GM19043 (cell line): Measurements from ENCODE around the gene MMP3.
A peak's percentile ranks its signal among the peaks of the same experiment; 100 is the strongest.

Source experiments
- ATAC-seq: cut with Tn5 transposase; IDR thresholded peaks from one replicate; pipeline ENCODE4 v1.9.1; 2021; ENCODE audit warnings: low read depth; ENCODE audit not compliant: unreplicated experiment

The MMP3 gene

DNA sequence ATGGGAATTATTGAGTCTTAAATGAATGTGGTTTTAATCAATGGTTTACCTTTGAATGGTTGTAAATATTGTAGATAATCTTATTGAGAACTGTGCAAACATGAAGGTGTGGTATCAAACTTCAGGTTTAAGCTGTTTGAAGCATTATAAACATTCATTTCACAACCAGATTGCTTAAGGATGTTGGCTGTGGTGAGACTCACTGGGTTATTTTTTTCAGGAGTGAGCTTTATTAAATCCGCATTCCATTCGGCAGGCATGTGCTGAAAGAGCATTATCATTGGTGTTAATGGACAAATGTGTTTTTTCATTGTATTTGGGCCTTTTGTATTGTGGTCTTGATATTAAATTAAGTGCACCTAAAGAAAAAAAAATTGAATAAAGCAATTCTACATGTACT, 9.7 kb downstream of the MMP3 start:
- no peak for ATAC-seq

DNA sequence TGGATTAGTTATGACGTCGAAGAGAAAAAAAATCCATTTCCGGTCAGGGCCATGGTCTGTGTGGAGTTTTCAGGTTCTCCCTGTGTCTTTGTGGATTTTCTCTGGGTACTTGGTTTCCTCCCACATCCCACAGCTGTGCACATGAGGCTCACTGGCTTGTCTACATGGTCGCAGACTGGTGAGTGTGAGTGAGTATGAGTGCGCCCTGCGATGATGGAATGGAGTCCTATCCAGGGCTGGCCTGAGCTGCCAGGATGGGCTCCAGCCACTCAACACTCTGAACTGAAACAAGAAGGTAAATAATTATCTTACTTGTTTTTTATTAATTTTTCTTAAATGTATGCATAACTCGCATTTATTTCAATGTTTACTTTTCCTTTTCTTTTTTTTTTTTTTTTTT, 10.8 kb downstream of the MMP3 start:
- ATAC-seq = no peak

DNA sequence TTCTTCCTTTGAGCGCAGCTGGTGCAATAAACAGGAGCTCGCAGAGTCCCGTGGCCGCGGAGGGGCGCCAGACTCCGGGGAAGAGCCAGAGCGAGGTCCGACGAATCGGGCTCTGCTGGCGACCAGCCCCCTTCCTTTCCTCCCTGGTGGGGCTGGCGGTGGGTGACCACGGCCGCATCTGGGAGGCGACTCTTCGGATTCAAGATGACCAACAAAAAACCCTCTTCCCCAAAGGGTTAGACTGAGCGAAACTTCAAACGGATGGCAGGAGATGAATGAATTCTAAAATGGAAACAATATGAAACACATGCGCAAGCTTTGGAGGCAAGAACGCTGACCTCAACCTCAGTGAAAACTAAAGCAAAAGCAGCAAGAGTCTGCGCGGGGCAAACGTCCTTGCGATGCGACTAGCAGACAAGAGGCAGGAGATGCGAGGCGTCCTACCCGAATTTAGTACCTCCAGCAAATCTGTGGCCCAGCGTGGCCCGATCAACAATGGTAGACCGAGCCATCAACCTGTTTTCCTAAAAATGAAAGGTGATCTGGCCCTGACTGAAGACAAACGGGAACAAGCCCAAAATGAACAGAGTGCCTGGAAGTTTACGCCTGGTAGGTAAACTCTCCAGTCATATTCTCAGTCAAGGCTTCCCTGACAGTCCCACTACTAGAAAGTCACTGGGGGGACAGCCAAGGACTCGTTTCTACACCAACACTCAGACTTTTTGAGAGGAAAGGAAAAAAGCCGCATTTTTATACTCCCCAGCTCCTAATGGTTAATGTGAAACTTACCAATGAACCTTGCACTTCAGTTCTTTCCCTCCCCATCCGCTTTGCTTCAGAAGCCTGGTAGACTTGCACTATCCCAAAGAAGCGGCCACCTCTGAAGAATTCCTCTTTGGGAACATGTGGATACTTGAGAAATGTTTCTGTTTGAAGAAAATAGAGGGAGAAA, 11.6 kb downstream of the MMP3 start:
- ATAC-seq = no peak

DNA sequence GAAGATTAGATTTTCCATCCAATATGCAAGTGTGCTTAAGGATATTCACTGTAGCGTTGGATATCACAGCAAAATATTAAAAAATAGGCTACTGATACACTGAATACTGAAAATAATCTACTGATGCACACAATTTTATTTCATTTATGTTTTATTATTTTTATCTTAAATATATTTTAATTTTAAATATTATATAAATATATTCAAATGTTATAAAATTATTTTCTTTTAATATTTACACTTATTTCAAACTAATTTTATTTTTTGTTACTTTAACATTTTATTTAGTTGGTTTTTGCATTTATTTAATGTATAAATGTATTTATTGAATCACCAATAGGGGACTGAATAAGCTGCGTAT, 12.3 kb downstream of the MMP3 start:
- ATAC-seq = no peak

DNA sequence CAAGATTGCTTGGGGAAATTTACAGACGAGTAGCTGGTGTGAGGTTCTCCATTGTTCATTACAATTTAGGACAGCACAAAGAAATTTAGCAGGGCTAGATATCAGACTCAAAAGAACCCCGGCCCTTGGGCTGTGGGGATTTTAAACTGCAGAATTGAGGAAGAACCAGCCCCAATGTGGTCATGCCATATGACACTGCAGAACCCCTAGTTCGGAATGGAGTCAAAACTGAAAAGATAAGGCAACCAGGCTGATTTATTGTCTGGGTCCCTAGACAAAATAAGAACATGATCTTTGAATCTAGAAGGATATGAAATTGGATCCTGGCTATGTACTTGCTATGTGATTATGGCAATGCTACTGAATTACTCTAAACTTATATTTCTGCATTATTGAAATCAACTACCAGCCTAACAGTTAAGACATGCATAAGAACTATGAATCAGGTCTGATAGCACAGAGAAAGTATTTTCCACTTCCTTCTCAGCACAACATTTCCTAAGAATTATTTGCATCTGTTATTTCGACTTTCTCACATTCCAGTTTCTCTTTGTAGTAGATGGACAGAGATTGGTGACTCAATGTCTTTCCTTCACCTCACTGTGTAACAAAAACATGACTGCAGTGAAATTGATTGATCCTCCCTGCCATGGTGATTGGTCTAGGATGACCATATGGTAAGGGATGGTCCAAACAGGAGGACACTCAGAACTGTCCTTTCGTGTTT, 13.2 kb downstream of the MMP3 start:
- no peak for ATAC-seq

DNA sequence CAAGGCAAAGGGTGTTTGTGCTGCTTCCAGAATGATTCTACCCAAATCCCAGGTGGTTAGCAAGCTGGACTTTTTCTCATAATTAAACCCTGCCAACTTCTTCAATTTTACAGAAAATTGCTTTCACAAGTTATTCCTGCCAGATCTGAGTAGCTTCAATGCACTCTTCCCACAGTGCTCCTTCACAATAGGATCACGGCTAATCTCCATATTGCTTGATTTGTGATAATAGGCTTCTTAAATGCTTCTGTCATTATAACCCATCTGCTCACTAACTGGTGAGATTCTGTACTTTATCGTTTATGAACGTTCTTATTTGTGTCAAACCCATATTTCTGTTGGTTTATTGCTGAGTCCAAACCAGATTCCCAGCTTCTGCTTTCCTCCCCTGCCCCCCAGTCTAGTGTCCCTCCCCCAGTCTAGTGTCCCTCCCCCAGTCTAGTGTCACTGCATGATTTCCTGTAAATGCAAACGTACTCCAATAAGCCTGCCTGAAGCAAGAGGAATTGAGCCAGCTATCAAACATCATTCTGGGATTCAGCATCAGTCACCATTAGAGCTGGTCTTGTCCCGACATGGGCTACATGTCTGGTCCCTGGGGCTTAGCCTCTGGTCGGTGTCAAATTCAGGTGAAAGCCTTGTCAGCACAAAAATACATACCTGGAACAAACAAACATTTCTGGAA, 14.0 kb downstream of the MMP3 start:
- ATAC-seq = no peak

DNA sequence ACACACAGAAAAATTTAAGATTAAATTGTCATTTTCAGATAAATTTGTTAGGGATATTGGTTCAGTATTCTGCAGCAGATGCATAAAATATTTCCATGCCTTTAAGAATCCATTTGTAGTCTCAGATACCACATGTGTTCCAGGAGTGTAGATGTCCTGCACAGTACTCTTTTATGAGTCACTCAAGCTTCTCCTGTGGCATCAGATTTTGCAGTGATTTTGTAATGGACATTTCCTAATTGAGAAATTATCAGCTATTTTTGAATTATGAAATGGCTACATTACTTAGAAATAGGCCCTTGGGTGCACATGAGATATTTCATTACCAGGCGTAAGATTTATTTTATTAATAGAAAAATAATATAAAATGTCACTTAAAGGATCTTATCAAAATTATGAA, 18.9 kb downstream of the MMP3 start:
- ATAC-seq = no peak

DNA sequence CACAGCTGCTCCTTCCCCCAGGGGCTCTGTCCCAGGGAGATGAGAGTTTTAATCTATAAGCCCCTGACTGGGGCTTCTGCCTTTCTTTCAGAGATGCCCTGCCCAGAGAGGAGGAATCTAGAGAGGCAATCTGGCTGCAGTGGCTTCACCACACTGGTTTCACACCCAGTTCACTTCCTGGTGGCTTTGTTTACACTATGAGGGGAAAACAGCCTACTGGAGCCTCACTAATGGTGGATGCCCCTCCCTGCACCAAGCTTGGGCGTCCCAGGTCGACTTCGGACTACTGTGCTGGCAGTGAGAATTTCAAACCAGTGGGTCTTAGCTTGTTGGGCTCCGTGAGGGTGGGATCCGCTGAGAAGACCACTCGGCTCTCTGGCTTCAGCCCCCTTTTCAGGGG, 23.9 kb downstream of the MMP3 start:
- no peak for ATAC-seq

DNA sequence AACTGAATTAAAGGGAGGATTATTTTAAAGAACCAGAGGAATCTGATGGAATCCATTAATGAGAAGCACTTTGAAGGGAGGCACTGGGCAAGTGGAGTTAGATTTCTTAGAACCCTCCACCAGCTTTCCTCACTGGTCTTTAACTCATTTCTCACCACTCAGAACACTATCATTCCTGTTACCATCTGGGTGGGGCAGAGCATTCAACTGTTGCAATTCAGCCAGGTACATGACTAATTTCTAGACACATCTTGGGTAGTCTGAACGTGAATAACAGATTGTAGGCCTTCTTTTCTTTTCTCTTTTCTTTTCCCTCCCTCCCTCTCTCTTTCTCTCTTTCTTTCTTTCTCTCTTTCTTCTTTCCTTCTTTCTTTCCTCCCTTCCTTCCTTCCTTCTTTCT, 29.9 kb downstream of the MMP3 start:
- no peak for ATAC-seq

DNA sequence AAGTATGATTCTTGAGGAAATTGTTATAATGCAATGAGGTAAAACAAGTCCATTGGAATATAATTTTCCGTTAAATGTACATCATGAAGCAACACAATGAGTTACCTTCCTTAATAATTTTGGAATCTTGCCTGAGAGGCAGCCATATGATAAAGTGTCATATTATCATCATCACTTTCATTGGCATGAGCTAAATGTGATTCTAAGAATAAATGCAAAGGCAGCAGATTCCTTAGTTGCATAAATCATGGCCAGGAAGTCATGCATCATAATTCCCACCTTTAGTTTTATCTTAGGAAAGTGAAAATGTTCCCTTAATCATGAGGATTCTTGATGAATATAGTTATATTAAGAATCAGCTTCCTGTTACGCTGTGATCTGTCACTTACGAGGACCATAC, 31.2 kb downstream of the MMP3 start:
- no peak for ATAC-seq

DNA sequence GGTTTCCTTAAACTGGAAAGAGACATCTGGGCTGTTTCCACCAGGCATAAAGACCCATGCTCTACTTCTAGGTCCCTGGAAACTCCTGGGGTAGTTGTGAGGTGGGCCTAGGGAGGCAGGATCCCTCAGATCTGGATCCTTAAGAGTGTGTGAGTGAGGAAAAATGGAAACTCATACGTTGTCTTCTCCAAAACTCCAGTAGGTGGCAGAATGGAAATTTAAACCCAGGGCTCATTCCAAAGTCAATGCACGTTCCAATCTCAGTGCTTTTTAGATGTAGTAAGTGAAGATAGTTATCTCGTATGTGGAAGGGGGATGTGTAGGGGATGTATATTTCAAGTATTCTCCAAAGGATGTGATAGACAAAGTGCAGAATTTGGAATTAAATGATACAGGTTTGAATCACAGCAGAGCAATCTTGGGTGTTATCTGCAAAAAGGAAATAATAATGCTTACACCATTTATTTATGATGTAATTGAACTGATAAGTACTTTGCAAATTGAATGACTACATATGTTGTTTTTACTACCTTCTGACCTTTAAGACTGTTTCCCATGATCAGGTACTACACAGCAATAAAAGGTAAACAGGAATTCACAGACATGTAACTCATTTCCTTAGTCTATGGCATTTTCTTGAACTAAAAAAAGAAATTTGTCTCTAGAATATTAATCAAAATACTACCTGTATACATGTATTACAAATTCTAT, 32.3 kb downstream of the MMP3 start:
- ATAC-seq = no peak

DNA sequence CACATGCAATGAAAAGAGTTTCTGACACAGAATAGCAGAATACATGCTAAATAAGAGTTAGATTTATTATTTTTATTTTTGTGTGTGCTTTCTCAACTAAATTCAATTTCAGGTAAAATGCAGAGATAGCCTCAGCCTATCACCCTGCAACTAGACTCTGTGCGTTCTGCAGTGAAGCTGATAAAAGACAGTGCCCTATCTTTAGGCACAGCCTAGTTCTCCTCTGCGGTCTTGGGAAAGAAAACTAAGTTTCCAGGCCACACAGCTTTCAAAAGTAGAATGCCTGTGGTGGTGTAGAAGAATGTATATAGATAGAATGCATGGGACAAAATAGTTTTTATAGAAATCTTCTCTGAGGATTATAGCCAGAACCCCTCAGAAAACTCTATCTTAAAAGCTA, 33.4 kb downstream of the MMP3 start:
- ATAC-seq = no peak

DNA sequence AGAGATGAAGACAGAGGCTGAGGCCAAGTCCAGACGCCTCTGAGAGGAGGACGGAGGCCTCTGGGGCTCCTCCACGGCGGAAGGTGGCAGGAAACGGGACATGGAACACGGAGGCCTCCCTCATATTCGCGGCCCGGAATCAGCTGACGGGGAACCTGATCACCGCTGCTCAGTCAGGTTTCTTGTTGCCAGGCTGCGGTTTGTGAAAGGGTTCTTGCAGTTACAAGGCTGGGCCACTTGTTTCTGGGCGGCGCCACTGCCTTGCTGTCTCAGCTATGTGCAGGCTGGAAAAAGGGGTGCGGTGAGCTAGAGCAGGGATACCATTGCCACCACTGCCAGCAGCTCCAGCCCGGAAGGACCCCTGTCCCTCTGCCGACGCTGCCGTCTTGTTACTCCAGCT, 35.5 kb downstream of the MMP3 start:
- peak; percentile 58 for ATAC-seq

DNA sequence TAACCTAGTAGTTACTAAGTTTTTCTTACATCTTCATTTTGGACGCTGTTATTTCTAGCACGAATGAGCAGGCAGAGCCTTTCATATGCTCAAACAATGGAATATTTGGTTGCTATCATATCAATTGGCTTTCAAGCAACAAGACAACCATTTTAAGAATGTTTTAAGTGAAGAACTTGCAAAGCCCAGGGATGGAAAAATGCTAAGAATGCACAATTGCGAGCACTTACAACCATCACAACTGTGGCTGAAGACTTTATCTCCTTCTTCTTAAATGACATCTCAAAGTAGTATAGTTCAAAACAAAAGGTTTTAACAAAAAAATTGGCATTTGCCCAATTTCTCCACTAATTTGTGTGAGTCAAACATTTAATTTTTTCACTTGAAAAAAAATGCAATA, 37.1 kb downstream of the MMP3 start:
- ATAC-seq = no peak

DNA sequence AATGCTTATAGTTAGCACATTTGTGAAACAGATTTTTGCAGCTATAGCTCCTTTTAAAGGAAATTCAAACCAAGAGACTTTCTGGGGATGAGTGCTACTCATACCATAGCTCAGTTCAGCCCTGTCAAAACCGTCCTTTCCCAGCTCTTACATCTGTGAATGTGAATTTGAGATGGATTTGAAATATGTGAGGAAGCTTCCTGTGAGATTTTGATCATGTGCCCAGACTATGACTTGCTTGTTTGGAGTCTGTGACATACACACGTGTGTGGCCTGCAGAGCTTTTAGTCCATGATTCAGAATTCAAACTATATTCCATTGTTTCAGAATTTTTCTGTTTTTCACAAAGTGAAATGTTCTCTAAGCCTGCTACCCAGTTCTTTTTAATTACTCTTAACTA, 41.1 kb downstream of the MMP3 start:
- ATAC-seq = no peak

DNA sequence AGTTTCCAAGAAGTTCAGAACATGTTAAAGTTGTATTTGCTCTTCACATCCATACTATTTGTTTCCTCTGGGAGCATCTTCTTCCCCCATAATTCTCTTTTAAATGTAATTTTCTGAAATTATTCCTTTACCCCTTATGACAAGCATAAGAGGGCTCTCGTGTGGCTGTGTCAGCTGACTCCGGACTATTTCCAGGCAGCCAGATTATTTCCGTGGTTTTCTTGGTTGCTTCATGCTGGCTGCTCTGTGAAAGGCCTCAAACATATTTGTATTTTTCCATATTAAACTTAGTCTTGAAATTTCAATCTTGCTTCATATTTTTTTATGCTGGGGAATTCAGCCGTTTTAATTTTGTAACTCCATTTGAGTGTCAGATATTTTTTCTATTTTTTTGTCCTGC, 42.6 kb downstream of the MMP3 start:
- no peak for ATAC-seq

DNA sequence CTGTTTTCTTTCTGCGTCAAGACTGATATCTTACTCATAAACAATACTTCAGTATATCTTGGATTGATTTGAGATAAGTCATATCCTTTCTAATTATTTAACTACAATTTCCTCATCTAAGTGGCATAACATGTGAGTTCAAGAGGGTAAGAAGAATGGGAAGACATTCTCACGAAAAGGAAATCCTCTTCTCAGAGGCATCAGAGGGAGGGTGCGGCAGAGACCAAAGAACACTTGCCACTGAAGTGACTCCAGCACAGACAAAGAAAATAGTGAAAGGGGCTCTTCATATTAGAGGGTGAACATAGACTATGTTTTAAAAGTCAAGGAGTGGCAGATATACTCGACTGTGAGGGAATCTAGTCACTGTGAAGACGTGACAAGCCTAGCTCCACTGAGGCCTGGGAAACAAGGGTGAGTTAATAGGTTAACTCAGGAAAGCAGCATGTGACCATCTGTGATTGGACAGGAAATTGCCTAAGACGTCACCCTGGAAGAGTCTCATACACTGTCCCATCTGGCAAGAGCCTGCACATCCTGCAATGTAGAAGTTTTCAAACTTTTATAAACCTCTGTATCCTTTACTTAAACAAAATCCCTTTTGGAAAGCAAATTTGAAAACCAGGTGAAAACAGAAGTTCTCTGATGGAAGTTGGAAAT, 43.6 kb downstream of the MMP3 start:
- ATAC-seq = no peak

DNA sequence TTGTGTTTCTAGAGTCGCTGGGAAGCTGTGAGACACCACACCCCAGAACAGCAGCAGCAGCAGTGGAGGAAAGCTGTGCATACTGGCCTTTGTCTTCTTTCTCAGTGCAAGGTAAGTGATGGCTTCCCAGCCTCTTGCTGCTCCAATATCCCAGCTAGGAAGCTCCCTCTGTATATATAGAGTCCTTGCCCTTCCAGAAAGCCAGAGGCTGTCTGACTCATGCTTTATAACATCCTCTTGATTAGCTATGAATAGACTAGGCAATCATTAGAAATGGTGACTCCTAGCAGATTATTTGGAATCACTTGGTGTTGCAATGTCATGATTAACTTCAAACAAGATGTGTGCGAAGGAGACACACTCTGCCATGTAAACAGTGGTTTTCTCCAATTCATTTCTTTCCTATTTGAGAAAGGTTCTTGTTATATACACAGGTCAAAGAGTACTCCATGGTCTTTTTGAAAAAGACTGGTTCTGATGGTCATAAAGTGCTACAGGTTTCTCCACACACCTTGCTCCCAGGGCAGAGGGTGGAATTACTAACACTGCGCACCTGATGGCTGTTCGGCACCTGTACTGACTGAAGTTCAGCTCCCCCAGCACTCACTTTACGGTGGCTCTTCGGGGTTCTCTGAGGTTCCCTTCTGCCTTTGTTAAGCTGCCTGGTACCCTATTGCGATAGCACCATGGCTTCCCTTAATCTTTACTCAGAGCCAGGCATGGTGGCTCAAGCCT, 45.2 kb downstream of the MMP3 start, which contains the start of gene MMP1:
TSS of gene MMP1 (minus strand) at position 149 of the 735 bp plus-strand sequence. CDS start at position 81, 68 bp downstream.
- no peak for ATAC-seq

DNA sequence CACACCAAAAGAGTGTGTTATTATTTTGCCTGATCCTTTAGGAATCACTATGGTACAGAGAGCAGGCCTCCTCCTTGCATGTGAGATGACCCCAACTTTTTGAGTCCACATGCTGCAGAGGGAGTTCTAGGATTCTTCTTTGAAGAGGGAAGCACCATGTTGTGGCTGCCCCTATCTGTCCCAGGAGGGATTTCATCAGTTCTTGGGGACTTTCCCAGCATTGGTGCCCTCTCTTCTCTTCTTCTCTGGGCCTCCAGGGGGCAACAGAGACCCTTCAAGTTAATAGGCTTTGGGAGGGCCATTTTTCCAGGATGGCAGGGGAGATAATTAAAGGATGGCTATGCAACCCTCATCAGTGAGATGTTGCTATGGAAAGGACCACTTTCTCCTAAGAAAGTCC, 49.0 kb downstream of the MMP3 start:
- peak; percentile 93 for ATAC-seq
